Smooth muscle cell (in vitro differentiated cells): Measurements from ENCODE around the gene CDKAL1. TPM values are rescaled to one million over a fixed set of nuclear protein-coding genes. Genes with fewer than 3 reads are reported as not detected.

Experiments used
- DNase-seq: peaks from one replicate; lab custom pipeline; 2025; ENCODE audit not compliant: unreplicated experiment; lab: John Stamatoyannopoulos, UW
- H2AFZ ChIP-seq: fragments of 200-600 bp; sonication (generic); 2 replicates; pipeline ENCODE4 v1.6.0; 2016; ENCODE audit warnings: antibody characterized with exemption, low read depth, mild to moderate bottlenecking
- H3F3A ChIP-seq: fragments of 200-600 bp; sonication (generic); 2 replicates; pipeline ENCODE4 v1.6.0; 2017; ENCODE audit warnings: antibody characterized with exemption, low read depth
- H3K27ac ChIP-seq: fragments of 200-600 bp; sonication (generic); 2 replicates; pipeline ENCODE4 v1.5.1; 2016; ENCODE audit warnings: low read depth, mild to moderate bottlenecking
- H3K27me3 ChIP-seq: fragments of 200-600 bp; sonication (generic); 2 replicates; pipeline ENCODE4 v1.6.1; 2016; ENCODE audit warnings: low read depth, mild to moderate bottlenecking
- H3K36me3 ChIP-seq: fragments of 200-600 bp; sonication (generic); 2 replicates; pipeline ENCODE4 v1.5.1; 2016; ENCODE audit warnings: low read depth
- H3K4me1 ChIP-seq: fragments of 200-600 bp; sonication (generic); 2 replicates; pipeline ENCODE4 v1.5.1; 2016; ENCODE audit warnings: low read depth
- H3K4me2 ChIP-seq: fragments of 200-600 bp; sonication (generic); 2 replicates; pipeline ENCODE4 v1.6.0; 2016; ENCODE audit warnings: mild to moderate bottlenecking
- H3K4me3 ChIP-seq: fragments of 200-600 bp; sonication (generic); 2 replicates; pipeline ENCODE4 v1.5.1; 2016; ENCODE audit warnings: mild to moderate bottlenecking
- H3K79me2 ChIP-seq: fragments of 200-600 bp; sonication (generic); 2 replicates; pipeline ENCODE4 v1.6.0; 2016; ENCODE audit warnings: low read depth, mild to moderate bottlenecking
- H3K9ac ChIP-seq: fragments of 200-600 bp; sonication (generic); 2 replicates; pipeline ENCODE4 v1.6.0; 2016; ENCODE audit warnings: low read depth
- H3K9me3 ChIP-seq: fragments of 200-600 bp; sonication (generic); replicated peaks from 2 replicates; pipeline ENCODE4 v1.5.1; 2016; ENCODE audit warnings: low read depth
- H4K20me1 ChIP-seq: fragments of 200-600 bp; sonication (generic); 2 replicates; pipeline ENCODE4 v1.6.0; 2016; ENCODE audit warnings: low read depth
- WGBS: methylation state at CpG from one replicate; pipeline ENCODE4 v1.1.7; 2016; ENCODE audit warnings: low lambda C conversion rate; 5-methylcytosine and 5-hydroxymethylcytosine counted together
- polyA plus RNA-seq: library from polyadenylated mRNA; unstranded; fragments of >200 nt; fragmentation: Nextera tagmentation; extraction: Ambion mirVana; gene quantifications from 2 replicates; pipeline ENCODE4 v1.2.1, GENCODE V29; 2016
- total RNA-seq: library from RNA; depleted of rRNA; stranded (reverse); fragments of >200 nt; gene quantifications from 2 replicates; pipeline ENCODE4 v1.2.3, GENCODE V29; 2014
- TF ChIP-seq, protein P1 (sequence below): fragments of 200-600 bp; sonication (generic); IDR thresholded peaks from 2 replicates; pipeline ENCODE4 v1.5.1; 2017; ENCODE audit warnings: borderline replicate concordance, mild to moderate bottlenecking, antibody characterized with exemption; ENCODE audit not compliant: insufficient read depth, poor library complexity, severe bottlenecking

The CDKAL1 gene
- total and polyA plus RNA-seq, 2 experiments from 2014 or later, result 16.5 to 16.6 TPM

DNA sequence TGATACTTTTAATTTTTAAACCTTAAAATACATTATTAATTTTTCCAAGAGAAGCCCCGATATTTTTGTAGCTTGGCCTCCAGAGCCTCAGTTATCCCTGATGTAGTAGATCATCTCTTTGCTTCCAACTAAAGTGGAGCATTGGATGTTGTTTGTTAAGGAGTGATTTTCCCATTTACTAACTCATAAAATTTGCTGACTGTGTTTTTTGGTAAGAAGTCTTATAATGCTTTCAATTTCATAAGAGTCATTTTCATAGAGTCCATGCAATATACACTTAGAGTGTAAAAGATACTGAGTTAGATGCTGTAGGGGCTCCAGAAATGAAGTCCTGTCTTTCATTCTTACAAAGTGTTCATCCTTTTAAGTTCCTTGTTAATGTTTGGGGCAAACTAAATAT, 46.8 kb downstream of the CDKAL1 start:
- Histone ChIP-seq H3K4me3 (no peak overlapping the region), H3K9ac (no peak overlapping the region), H2AFZ (no peak overlapping the region), H3K79me2 (no peaks in the 10 kb centered on the region), H3K4me2 (no peak overlapping the region), H3K4me1 (no peaks in the 10 kb centered on the region), H3K27ac (no peak overlapping the region), H3K36me3 (no peaks in the 10 kb centered on the region), H3F3A (no peaks in the 10 kb centered on the region), H3K9me3 (no peaks in the 10 kb centered on the region), H4K20me1 (no peaks in the 10 kb centered on the region), H3K27me3 (no peaks in the 10 kb centered on the region)
- 97% methylated on average over 1 of the region's 1 CpG for WGBS
- no peak for DNase-seq
- TF ChIP-seq, protein P1, sequence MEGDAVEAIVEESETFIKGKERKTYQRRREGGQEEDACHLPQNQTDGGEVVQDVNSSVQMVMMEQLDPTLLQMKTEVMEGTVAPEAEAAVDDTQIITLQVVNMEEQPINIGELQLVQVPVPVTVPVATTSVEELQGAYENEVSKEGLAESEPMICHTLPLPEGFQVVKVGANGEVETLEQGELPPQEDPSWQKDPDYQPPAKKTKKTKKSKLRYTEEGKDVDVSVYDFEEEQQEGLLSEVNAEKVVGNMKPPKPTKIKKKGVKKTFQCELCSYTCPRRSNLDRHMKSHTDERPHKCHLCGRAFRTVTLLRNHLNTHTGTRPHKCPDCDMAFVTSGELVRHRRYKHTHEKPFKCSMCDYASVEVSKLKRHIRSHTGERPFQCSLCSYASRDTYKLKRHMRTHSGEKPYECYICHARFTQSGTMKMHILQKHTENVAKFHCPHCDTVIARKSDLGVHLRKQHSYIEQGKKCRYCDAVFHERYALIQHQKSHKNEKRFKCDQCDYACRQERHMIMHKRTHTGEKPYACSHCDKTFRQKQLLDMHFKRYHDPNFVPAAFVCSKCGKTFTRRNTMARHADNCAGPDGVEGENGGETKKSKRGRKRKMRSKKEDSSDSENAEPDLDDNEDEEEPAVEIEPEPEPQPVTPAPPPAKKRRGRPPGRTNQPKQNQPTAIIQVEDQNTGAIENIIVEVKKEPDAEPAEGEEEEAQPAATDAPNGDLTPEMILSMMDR, result no peak

DNA sequence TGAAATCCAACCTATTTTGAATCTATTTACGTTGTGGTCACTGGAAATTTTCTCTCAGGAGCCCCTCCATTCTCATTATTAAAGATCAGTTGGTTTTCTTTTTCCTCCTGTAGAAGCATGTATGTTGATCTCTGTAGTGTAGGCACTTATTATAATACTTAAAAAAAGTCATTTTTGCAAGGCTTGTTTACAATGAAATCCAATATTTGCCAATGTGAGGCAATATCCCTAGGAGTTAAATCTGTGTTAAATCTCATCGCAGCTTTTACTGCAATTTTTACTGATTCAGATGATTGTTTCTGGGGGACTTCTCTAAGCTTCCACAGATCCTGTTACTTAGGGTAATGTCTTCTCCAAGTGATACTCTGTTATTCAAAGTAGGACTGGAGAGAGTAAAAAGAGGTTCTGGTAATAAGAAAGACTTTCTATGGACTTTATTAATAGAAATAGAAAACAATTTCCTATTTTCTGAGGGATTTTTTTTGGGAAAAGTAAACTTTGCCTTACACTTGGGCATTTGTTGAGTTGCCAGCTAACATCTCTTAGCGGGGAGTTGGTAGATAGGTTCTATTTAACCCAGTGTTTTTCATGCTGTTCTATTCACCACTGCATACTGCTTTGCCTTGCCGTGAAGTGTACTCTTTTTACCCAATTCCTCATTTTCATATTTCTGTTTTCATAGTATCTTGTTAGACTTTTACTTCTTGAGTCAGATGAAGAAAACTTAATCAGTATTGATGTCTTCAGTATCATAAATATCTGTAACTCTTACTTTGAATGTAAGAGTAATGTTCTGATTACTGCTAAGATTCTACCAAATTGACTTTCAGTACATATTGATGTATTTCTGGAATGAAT, 48.6 kb downstream of the CDKAL1 start:
- H3K27ac ChIP-seq, result no peak overlapping the region
- no peak overlapping the region for H2AFZ ChIP-seq
- WGBS, result 93% methylated on average over 4 of the region's 4 CpGs
- H3K79me2 ChIP-seq, result no peaks in the 10 kb centered on the region
- H3K4me1 ChIP-seq, result no peaks in the 10 kb centered on the region
- no peak overlapping the region for H3K4me3 ChIP-seq
- H4K20me1 ChIP-seq, result no peaks in the 10 kb centered on the region
- no peaks in the 10 kb centered on the region for H3F3A ChIP-seq
- H3K27me3 ChIP-seq, result no peaks in the 10 kb centered on the region
- no peak overlapping the region for H3K9ac ChIP-seq
- no peak overlapping the region for H3K4me2 ChIP-seq
- TF ChIP-seq, protein P1, result no peak
- no peaks in the 10 kb centered on the region for H3K36me3 ChIP-seq
- no peak for DNase-seq
- H3K9me3 ChIP-seq, result no peaks in the 10 kb centered on the region

DNA sequence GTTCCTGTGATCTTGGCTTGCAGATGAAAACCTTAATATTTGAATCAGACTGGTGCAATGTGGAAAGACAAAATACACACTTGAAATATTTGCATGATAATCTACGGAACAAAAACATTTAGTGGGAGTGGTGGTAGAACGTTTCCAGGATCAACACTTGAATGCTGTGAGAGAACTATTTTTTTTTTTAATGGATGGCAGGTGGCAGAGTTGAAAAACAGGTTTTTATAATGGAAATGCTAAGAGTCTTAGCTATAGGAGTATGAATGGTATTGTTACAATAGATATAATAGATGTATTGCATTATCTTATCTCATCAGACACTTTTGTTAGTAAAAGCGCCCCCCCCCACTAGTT, 49.2 kb downstream of the CDKAL1 start:
- H3K4me2 ChIP-seq, result no peak overlapping the region
- H3K4me3 ChIP-seq, result no peak overlapping the region
- no peaks in the 10 kb centered on the region for H3K9me3 ChIP-seq
- no peaks in the 10 kb centered on the region for H3K79me2 ChIP-seq
- no peaks in the 10 kb centered on the region for H3K4me1 ChIP-seq
- no peaks in the 10 kb centered on the region for H3K36me3 ChIP-seq
- H3K27ac ChIP-seq, result no peak overlapping the region
- 57% methylated on average over 3 of the region's 3 CpGs for WGBS
- TF ChIP-seq, protein P1, result no peak
- no peak overlapping the region for H3K9ac ChIP-seq
- DNase-seq, result no peak
- H3K27me3 ChIP-seq, result no peaks in the 10 kb centered on the region
- no peaks in the 10 kb centered on the region for H3F3A ChIP-seq
- H4K20me1 ChIP-seq, result no peaks in the 10 kb centered on the region
- no peak overlapping the region for H2AFZ ChIP-seq

DNA sequence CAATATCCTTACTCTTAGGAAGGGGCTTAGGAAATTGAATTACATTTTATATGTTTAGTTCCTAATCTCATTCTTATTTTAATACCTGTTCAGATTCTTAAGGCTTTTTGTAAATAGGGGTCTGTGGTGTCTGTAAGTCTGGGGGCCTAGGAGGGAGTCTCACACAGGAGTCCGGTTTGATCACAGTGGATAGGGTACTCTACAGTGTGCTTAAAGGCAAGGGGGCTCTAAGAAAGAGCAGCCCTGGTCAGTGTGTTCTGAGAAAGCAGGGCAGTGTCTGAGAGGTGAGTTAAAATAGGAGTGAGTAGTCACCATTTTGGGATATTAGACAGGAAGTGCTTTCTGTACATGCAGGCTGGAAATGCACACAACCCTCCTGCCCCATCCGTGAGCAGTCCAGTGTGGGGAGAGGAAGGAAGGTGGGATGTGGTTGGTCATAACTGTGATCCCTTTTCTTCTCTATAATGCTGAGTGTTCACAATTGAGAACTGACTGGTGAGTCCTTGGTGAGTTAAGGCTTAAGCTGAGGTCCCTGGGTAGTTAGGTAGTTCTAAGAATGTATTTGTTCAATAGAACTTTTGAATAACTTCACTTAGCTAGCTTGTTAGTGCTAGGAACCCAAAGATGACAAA, 50.0 kb downstream of the CDKAL1 start:
- Histone ChIP-seq H3K27ac (no peak overlapping the region), H3K4me2 (no peak overlapping the region), H3K4me1 (no peaks in the 10 kb centered on the region), H3K9me3 (no peaks in the 10 kb centered on the region), H3K36me3 (no peaks in the 10 kb centered on the region), H3F3A (no peaks in the 10 kb centered on the region), H4K20me1 (no peaks in the 10 kb centered on the region), H3K79me2 (no peaks in the 10 kb centered on the region), H2AFZ (no peak overlapping the region), H3K9ac (no peak overlapping the region), H3K4me3 (no peak overlapping the region), H3K27me3 (no peaks in the 10 kb centered on the region)
- TF ChIP-seq, protein P1, result no peak
- DNase-seq, result no peak
- WGBS, result 80% methylated on average over 2 of the region's 2 CpGs
